Colonic mucosa (tissue), 4 donors: ENCODE results near the gene MYCBP. TPM values are rescaled to one million over a fixed set of nuclear protein-coding genes. Genes with fewer than 3 reads are reported as not detected.

Source experiments
- DNase-seq: peaks from one replicate; pipeline ENCODE4 v3.0.0-alpha.2; 2020
- H3K27ac ChIP-seq: fragments of 200-600 bp; one replicate; pipeline ENCODE4 v1.8.0; 2021
- H3K27me3 ChIP-seq: fragments of 200-600 bp; one replicate; pipeline ENCODE4 v1.8.0; 2021
- H3K36me3 ChIP-seq: fragments of 200-600 bp; one replicate; pipeline ENCODE4 v1.8.0; 2021
- H3K4me1 ChIP-seq: fragments of 200-600 bp; one replicate; pipeline ENCODE4 v1.8.0; 2021; ENCODE audit warnings: mild to moderate bottlenecking
- H3K4me3 ChIP-seq: fragments of 200-600 bp; one replicate; pipeline ENCODE4 v1.8.0; 2021
- H3K9ac ChIP-seq, 2 donors: one replicate each; pipeline ENCODE4 v1.7.0; 2013; ENCODE audit warnings: control low read depth in 2 of 2, low read depth in 2 of 2, low read length in 2 of 2
- H3K9me3 ChIP-seq: fragments of 200-600 bp; one replicate; pipeline ENCODE4 v1.8.0; 2021
- intact Hi-C: fragments of 100-400 bp; cut with DNase I; formaldehyde crosslinking; loops from one replicate; pipeline ENCODE4 v1.14.1; 2022
- total RNA-seq, 2 donors: library from RNA; stranded (reverse); fragmentation: NEBNext Ultra II Directional in 1 of 2; extraction: Animal tissue kit (Norgen Biotek cat#: 25700) in 1 of 2; gene quantifications; one replicate each; pipeline ENCODE4 v1.2.1, GENCODE V29; 2021
- TF ChIP-seq, protein P1 (sequence below): fragments of 200-600 bp; IDR thresholded peaks from one replicate; pipeline ENCODE4 v1.8.0; 2022; ENCODE audit warnings: antibody characterized with exemption, mild to moderate bottlenecking
- donor health status: healthy.
- donor health status: DM: no; HTN: no; CAD: no.
- donor health status: DM: no; HTN: no; CAD: no.

Gene MYCBP
- total RNA-seq, 2 donors from 2014 or later = 42.0 to 55.1 TPM

DNA sequence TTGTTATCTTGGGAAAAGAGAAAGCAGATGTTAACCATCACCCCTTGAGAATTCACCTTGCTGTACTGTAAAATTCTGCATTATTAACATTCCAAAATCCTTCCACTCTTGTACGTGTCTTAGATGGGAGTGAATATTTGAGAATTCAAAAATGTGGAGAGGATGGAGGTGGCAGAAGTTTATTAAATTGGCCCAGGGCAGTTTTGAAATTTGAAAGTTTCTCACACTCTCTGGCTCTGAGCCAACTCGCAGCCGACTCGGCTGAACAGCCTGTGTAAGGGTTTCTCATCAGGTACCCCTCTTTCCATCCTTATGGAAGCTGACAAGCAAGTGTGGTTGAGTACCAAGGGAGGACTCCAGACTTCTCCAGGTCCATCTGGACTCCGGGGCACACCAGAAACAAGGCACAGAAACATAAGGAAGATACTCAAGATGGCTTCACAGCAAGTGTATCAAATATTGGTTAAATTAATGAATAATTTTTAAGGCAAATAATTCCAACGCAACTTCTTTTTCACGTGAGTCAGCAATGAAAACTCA, 58.6 kb downstream of the MYCBP start:
- Histone ChIP-seq H3K36me3 (no peaks in the 10 kb centered on the region), H3K9ac (no peak overlapping the region), H3K27me3 (peaks cover 31% of the 10 kb centered on the region), H3K4me1 (peaks cover 16% of the 10 kb centered on the region), H3K27ac (no peak overlapping the region), H3K4me3 (no peak overlapping the region), H3K9me3 (no peaks in the 10 kb centered on the region)
- intact Hi-C loops = no loop called here
- TF ChIP-seq, protein P1, sequence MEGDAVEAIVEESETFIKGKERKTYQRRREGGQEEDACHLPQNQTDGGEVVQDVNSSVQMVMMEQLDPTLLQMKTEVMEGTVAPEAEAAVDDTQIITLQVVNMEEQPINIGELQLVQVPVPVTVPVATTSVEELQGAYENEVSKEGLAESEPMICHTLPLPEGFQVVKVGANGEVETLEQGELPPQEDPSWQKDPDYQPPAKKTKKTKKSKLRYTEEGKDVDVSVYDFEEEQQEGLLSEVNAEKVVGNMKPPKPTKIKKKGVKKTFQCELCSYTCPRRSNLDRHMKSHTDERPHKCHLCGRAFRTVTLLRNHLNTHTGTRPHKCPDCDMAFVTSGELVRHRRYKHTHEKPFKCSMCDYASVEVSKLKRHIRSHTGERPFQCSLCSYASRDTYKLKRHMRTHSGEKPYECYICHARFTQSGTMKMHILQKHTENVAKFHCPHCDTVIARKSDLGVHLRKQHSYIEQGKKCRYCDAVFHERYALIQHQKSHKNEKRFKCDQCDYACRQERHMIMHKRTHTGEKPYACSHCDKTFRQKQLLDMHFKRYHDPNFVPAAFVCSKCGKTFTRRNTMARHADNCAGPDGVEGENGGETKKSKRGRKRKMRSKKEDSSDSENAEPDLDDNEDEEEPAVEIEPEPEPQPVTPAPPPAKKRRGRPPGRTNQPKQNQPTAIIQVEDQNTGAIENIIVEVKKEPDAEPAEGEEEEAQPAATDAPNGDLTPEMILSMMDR = no peak
- DNase-seq = no peak

DNA sequence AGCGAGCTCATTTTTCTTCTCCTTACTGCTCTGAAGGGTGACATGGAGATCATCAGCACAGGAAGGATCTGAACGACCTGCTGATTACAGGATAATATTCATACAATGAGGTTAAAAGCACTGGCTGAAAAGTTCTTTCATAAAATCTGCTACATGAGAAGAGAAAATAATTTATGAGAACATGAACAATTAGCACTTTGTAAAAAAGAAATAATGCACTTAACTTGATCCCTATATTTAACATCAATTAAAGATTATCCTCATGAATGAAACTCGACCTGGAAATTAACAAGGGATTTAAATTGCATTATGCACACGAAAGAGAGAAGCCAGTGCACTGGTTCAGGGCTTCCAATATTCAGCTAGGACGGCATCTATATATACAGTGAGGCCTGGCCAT, 60.2 kb downstream of the MYCBP start:
- Histone ChIP-seq H3K9ac (no peak overlapping the region), H3K27me3 (peaks cover 26% of the 10 kb centered on the region), H3K4me3 (no peak overlapping the region), H3K4me1 (peaks cover 2% of the 10 kb centered on the region), H3K9me3 (no peaks in the 10 kb centered on the region), H3K27ac (no peak overlapping the region), H3K36me3 (no peaks in the 10 kb centered on the region)
- intact Hi-C loops = no loop called here
- DNase-seq = no peak
- TF ChIP-seq, protein P1 = no peak

Other genes starting within 250 kb of the MYCBP start
- 10 to 100 TPM; 14.7 to 30.6 TPM for gene RRAGC, start 13.6 kb downstream of the MYCBP start, total RNA-seq
- 1 to 10 TPM in 1 of 2 donors, under 1 TPM in 1; 0.88 to 1.7 TPM for gene GJA9, start 8.2 kb upstream of the MYCBP start, total RNA-seq
- 10 to 100 TPM; 42.5 to 46.7 TPM for gene RHBDL2, start 68.5 kb upstream of the MYCBP start, total RNA-seq
- 10 to 100 TPM; 48.0 to 70.2 TPM for gene AKIRIN1, start 117.9 kb upstream of the MYCBP start, total RNA-seq
- gene NDUFS5, start 153.0 kb upstream of the MYCBP start, total RNA-seq = 100 to 1,000 TPM; 229 to 270 TPM